Stimulated activated CD4-positive, alpha-beta T cell treated with anti-CD3 and anti-CD28 coated beads, Interleukin-2, amount 100 ng/mL, for 24 hours (primary cell): ENCODE measurements around the gene TTC4.

Experiments used
- DNase-seq, 2 donors: peaks; one replicate each; pipeline ENCODE4 v3.0.0-alpha.2; 2020

TTC4 gene

GRCh38 chr1:54715493-54716298, at the start of gene TTC4:
Gene TTC4 (plus strand): TSS chr1:54715861. CDS start chr1:54715909, 48 bp downstream.
- DNase-seq, result peak; percentile 84 to 88

- no peak for DNase-seq
Measured at GRCh38 chr1:54666333-54666732, 49.3 kb upstream of the TTC4 start.

- DNase-seq, result no peak
Measured at GRCh38 chr1:54667797-54668196, 47.9 kb upstream of the TTC4 start.

- DNase-seq, result no peak
Measured at GRCh38 chr1:54668567-54668966, 47.1 kb upstream of the TTC4 start.

- peak; percentile 77 to 78 for DNase-seq
Measured at GRCh38 chr1:54671985-54672608, 43.6 kb upstream of the TTC4 start.

GRCh38 chr1:54678776-54679643, 36.7 kb upstream of the TTC4 start:
- DNase-seq, result no peak

GRCh38 chr1:54679706-54680105, 36.0 kb upstream of the TTC4 start:
- no peak for DNase-seq

GRCh38 chr1:54680387-54680786, 35.3 kb upstream of the TTC4 start:
- no peak for DNase-seq

GRCh38 chr1:54681358-54681757, 34.3 kb upstream of the TTC4 start:
- no peak for DNase-seq

GRCh38 chr1:54683453-54683852, 32.2 kb upstream of the TTC4 start:
- no peak for DNase-seq

- no peak for DNase-seq
Measured at GRCh38 chr1:54685335-54685905, 30.2 kb upstream of the TTC4 start.

GRCh38 chr1:54686155-54686554, 29.5 kb upstream of the TTC4 start:
- DNase-seq, result no peak

GRCh38 chr1:54694771-54695170, 20.9 kb upstream of the TTC4 start:
- DNase-seq, result no peak

GRCh38 chr1:54695221-54695620, 20.4 kb upstream of the TTC4 start:
- DNase-seq, result no peak

- no peak for DNase-seq
Measured at GRCh38 chr1:54695764-54696163, 19.9 kb upstream of the TTC4 start.

GRCh38 chr1:54696262-54696661, 19.4 kb upstream of the TTC4 start:
- no peak for DNase-seq

- DNase-seq, result no peak
Measured at GRCh38 chr1:54697896-54698295, 17.8 kb upstream of the TTC4 start.

- DNase-seq, result no peak
Measured at GRCh38 chr1:54698346-54698745, 17.3 kb upstream of the TTC4 start.

- no peak for DNase-seq
Measured at GRCh38 chr1:54699936-54700525, 15.6 kb upstream of the TTC4 start.

- DNase-seq, result no peak
Measured at GRCh38 chr1:54701066-54701465, 14.6 kb upstream of the TTC4 start.

- no peak for DNase-seq
Measured at GRCh38 chr1:54701996-54702395, 13.7 kb upstream of the TTC4 start.

GRCh38 chr1:54703471-54703870, 12.2 kb upstream of the TTC4 start:
- DNase-seq, result no peak

GRCh38 chr1:54705153-54705552, 10.5 kb upstream of the TTC4 start:
- no peak for DNase-seq
